IMR-90 (cell line): Measurements from ENCODE around the gene DGKD. TPM values are rescaled to one million over a fixed set of nuclear protein-coding genes. Genes with fewer than 3 reads are reported as not detected.

Source experiments
- ATAC-seq: fragments of 200-7000 bp; cut with Tn5 transposase; 2 replicates; pipeline ENCODE4 v1.9.1; 2020; ENCODE audit warnings: low read depth, mild to moderate bottlenecking, moderate library complexity
- BruUV-seq: library from RNA; stranded (reverse); fragments of 400-500 nt; replicated peaks from 2 replicates; lab custom pipeline; 2021; lab: Mats Ljungman, UMichigan
- CTCF ChIA-PET: fragments of 300-600 bp; formaldehyde crosslinking; extraction: SDS; loops from one replicate; lab custom pipeline; 2021; ENCODE audit warnings: antibody characterized with exemption; lab: Yijun Ruan, JAX
- POLR2A ChIA-PET: fragments of 300-600 bp; sonication (Branson Sonifier 250); formaldehyde crosslinking; loops from one replicate; lab custom pipeline; 2022; ENCODE audit warnings: antibody characterized with exemption; ENCODE audit not compliant: unreplicated experiment; lab: Charles Lee
- DNase-seq: peaks from one replicate; pipeline ENCODE4 v3.0.0; 2013
- H2AFZ ChIP-seq: replicated peaks from 2 replicates; pipeline ENCODE3; 2013; ENCODE audit warnings: low read length, mild to moderate bottlenecking; ENCODE audit not compliant: poor library complexity
- H2AK5ac ChIP-seq: 2 replicates; pipeline ENCODE4 v1.6.1; 2013; ENCODE audit warnings: low read depth, low read length, inconsistent platforms
- H2AK9ac ChIP-seq: replicated peaks from 2 replicates; pipeline ENCODE3; 2013; ENCODE audit warnings: mild to moderate bottlenecking, low read depth, low read length, moderate library complexity; ENCODE audit not compliant: poor library complexity
- H2BK120ac ChIP-seq: 2 replicates; pipeline ENCODE4 v1.6.1; 2013; ENCODE audit warnings: low read depth, low read length, inconsistent platforms
- H2BK15ac ChIP-seq: 3 replicates; pipeline ENCODE4 v1.6.1; 2013; ENCODE audit warnings: low read depth, low read length, inconsistent platforms
- H2BK20ac ChIP-seq: 2 replicates; pipeline ENCODE4 v1.6.1; 2013; ENCODE audit warnings: low read depth, mild to moderate bottlenecking, inconsistent platforms, low read length, moderate library complexity
- H2BK5ac ChIP-seq: 2 replicates; pipeline ENCODE4 v1.6.1; 2013; ENCODE audit warnings: mild to moderate bottlenecking, low read depth, low read length, inconsistent platforms; ENCODE audit not compliant: poor library complexity, severe bottlenecking
- H3K14ac ChIP-seq: replicated peaks from 2 replicates; pipeline ENCODE4 v1.6.1; 2013; ENCODE audit warnings: low read depth, low read length, inconsistent platforms
- H3K18ac ChIP-seq: 2 replicates; pipeline ENCODE4 v1.6.1; 2013; ENCODE audit warnings: low read depth, low read length, control low read depth
- H3K23ac ChIP-seq: 2 replicates; pipeline ENCODE4 v1.6.1; 2013; ENCODE audit warnings: low read depth, low read length, inconsistent platforms
- H3K27ac ChIP-seq: 2 replicates; pipeline ENCODE4 v1.5.1; 2013; ENCODE audit warnings: mild to moderate bottlenecking, control low read depth, low read length; ENCODE audit not compliant: insufficient read depth
- H3K27me3 ChIP-seq: 2 replicates; pipeline ENCODE4 v1.6.1; 2013; ENCODE audit warnings: low read length; ENCODE audit not compliant: control insufficient read depth, insufficient read depth
- H3K36me3 ChIP-seq: 2 replicates; pipeline ENCODE4 v1.6.1; 2013; ENCODE audit warnings: low read length, mixed read lengths; ENCODE audit not compliant: control insufficient read depth, insufficient read depth
- H3K4ac ChIP-seq: 2 replicates; pipeline ENCODE4 v1.6.1; 2013; ENCODE audit warnings: low read depth, low read length, inconsistent platforms
- H3K4me1 ChIP-seq: 2 replicates; pipeline ENCODE4 v1.6.1; 2013; ENCODE audit warnings: low read length, mixed read lengths; ENCODE audit not compliant: control insufficient read depth, insufficient read depth
- H3K4me2 ChIP-seq: 2 replicates; pipeline ENCODE4 v1.6.1; 2013; ENCODE audit warnings: low read depth, mild to moderate bottlenecking, control low read depth, low read length, moderate library complexity
- H3K4me3 ChIP-seq: 2 replicates; pipeline ENCODE4 v1.5.1; 2013; ENCODE audit warnings: low read depth, mild to moderate bottlenecking, control low read depth, low read length, moderate library complexity; ENCODE audit not compliant: insufficient read depth
- H3K56ac ChIP-seq: 2 replicates; pipeline ENCODE4 v1.6.1; 2013; ENCODE audit warnings: low read length, inconsistent platforms; ENCODE audit not compliant: insufficient read depth; ENCODE audit errors: extremely low read depth
- H3K79me1 ChIP-seq, 2 experiments: 2 replicates each; pipeline ENCODE4 v1.6.1; 2013; ENCODE audit warnings: low read length in 2 of 2, inconsistent platforms in 1 of 2, low read depth in 1 of 2
- H3K9ac ChIP-seq: 2 replicates; pipeline ENCODE4 v1.6.1; 2013; ENCODE audit warnings: low read depth, low read length, control low read depth
- H3K9me1 ChIP-seq: 2 replicates; pipeline ENCODE4 v1.6.1; 2013; ENCODE audit warnings: low read length, inconsistent platforms; ENCODE audit not compliant: insufficient read depth
- H3K9me3 ChIP-seq: 2 replicates; pipeline ENCODE4 v1.6.1; 2013; ENCODE audit warnings: low read length; ENCODE audit not compliant: control insufficient read depth, insufficient read depth
- H4K20me1 ChIP-seq: 2 replicates; pipeline ENCODE4 v1.6.1; 2013; ENCODE audit warnings: low read length, inconsistent platforms; ENCODE audit not compliant: insufficient read depth
- H4K5ac ChIP-seq: 2 replicates; pipeline ENCODE4 v1.6.1; 2013; ENCODE audit warnings: mild to moderate bottlenecking, low read depth, low read length, control low read depth
- H4K8ac ChIP-seq, 2 experiments: 2 replicates each; pipeline ENCODE4 v1.6.1; 2013; ENCODE audit warnings: low read depth in 2 of 2, low read length in 2 of 2, control low read depth in 1 of 2, inconsistent platforms in 1 of 2
- H4K91ac ChIP-seq: 2 replicates; pipeline ENCODE4 v1.6.1; 2013; ENCODE audit warnings: low read depth, low read length, inconsistent platforms; ENCODE audit not compliant: insufficient read depth
- BHLHE40 ChIP-seq: fragments of 150-350 bp; IDR thresholded peaks from 2 replicates; pipeline ENCODE4 v1.6.1; 2016; ENCODE audit warnings: mild to moderate bottlenecking, low read depth, low read length
- CEBPB ChIP-seq: IDR thresholded peaks from 2 replicates; pipeline ENCODE4 v1.6.1; 2012; ENCODE audit warnings: low read depth, low read length, improper control_type of control experiment
- CHD1 ChIP-seq: IDR thresholded peaks from 2 replicates; pipeline ENCODE4 v1.6.1; 2012; ENCODE audit warnings: low read depth, low read length, improper control_type of control experiment
- MAFK ChIP-seq: IDR thresholded peaks from 2 replicates; pipeline ENCODE4 v1.6.1; 2012; ENCODE audit warnings: low read depth, low read length, improper control_type of control experiment
- RAD21 ChIP-seq: IDR thresholded peaks from 2 replicates; pipeline ENCODE4 v1.6.1; 2012; ENCODE audit warnings: low read length, improper control_type of control experiment
- WGBS, 2 experiments: methylation state at CpG; one replicate each; pipeline versions ENCODE4 v1.1.5 to v1.1.7; 2013; ENCODE audit warnings: missing lambda C conversion rate in 2 of 2; ENCODE audit not compliant: insufficient read length in 1 of 2; ENCODE audit errors: extremely low coverage in 2 of 2; 5-methylcytosine and 5-hydroxymethylcytosine counted together
- dilution Hi-C: fragments of 300-500 bp; cut with HindIII; formaldehyde crosslinking; loops from one replicate; pipeline ENCODE4 v1.14.3; 2018; ENCODE audit warnings: low sequenced_read_pairs; ENCODE audit not compliant: unreplicated experiment
- in situ Hi-C: fragments of 300-500 bp; cut with MboI; formaldehyde crosslinking; loops from 3 replicates; pipeline ENCODE4 v1.14.3; 2019; ENCODE audit warnings: low sequenced_read_pairs, inconsistent platforms, mixed read lengths
- intact Hi-C: fragments of 100-400 bp; cut with micrococcal nuclease; formaldehyde crosslinking; loops from 2 replicates; pipeline ENCODE4 v1.10.0; 2022
- polyA plus RNA-seq, 3 experiments: library from polyadenylated mRNA; depleted of rRNA; stranded (reverse); fragments of >200 nt; gene quantifications; 2 replicates each; pipeline ENCODE4 v1.2.3, GENCODE V29; 2012; ENCODE audit warnings: low replicate concordance in 1 of 3
- total RNA-seq: library from RNA; depleted of rRNA; stranded (reverse); fragments of >200 nt; gene quantifications from 2 replicates; pipeline ENCODE4 v1.2.3, GENCODE V29; 2012
- TF ChIP-seq, protein P1 (sequence below): conservative IDR thresholded peaks from 2 replicates; pipeline ENCODE4 v1.5.1; 2012; ENCODE audit warnings: mild to moderate bottlenecking, low read depth, low read length, improper control_type of control experiment
- TF ChIP-seq, protein P2 (sequence below): fragments of 150-350 bp; IDR thresholded peaks from 2 replicates; pipeline ENCODE4 v1.6.1; 2017; ENCODE audit warnings: mild to moderate bottlenecking, antibody characterized with exemption, low read length, low read depth

The DGKD gene
- total and polyA plus RNA-seq, 2 of the 4 experiments (the other 2 are of a cell fraction) = 6.5 to 10.1 TPM

GRCh38 chr2:233385489-233386044 lies 31.3 kb downstream of the DGKD start:
- no peak overlapping the region for H2AK5ac ChIP-seq
- dilution Hi-C loops (no loop called here), in situ Hi-C loops (no loop called here), intact Hi-C loops (loop anchor here (2.0 kb wide), 1 partner anchor 31 kb away; the partner anchor contains the start of gene DGKD)
- no TSS peak for BruUV-seq
- H3K9me1 ChIP-seq = peaks cover 11% of the 10 kb centered on the region
- TF ChIP-seq, protein P1, sequence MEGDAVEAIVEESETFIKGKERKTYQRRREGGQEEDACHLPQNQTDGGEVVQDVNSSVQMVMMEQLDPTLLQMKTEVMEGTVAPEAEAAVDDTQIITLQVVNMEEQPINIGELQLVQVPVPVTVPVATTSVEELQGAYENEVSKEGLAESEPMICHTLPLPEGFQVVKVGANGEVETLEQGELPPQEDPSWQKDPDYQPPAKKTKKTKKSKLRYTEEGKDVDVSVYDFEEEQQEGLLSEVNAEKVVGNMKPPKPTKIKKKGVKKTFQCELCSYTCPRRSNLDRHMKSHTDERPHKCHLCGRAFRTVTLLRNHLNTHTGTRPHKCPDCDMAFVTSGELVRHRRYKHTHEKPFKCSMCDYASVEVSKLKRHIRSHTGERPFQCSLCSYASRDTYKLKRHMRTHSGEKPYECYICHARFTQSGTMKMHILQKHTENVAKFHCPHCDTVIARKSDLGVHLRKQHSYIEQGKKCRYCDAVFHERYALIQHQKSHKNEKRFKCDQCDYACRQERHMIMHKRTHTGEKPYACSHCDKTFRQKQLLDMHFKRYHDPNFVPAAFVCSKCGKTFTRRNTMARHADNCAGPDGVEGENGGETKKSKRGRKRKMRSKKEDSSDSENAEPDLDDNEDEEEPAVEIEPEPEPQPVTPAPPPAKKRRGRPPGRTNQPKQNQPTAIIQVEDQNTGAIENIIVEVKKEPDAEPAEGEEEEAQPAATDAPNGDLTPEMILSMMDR = no peak
- TF ChIP-seq RAD21 (no peak), BHLHE40 (no peak), CHD1 (no peak), MAFK (no peak), CEBPB (no peak)
- TF ChIP-seq, protein P2, sequence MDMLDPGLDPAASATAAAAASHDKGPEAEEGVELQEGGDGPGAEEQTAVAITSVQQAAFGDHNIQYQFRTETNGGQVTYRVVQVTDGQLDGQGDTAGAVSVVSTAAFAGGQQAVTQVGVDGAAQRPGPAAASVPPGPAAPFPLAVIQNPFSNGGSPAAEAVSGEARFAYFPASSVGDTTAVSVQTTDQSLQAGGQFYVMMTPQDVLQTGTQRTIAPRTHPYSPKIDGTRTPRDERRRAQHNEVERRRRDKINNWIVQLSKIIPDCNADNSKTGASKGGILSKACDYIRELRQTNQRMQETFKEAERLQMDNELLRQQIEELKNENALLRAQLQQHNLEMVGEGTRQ = no peak
- no peaks in the 10 kb centered on the region for H3K9me3 ChIP-seq
- 0 out of 2 replicates have a peak, but pooled peaks cover 2% of the 10 kb centered on the region for H3K36me3 ChIP-seq
- no peak overlapping the region for H3K23ac ChIP-seq
- no peak overlapping the region for H3K18ac ChIP-seq
- H3K27ac ChIP-seq = no peak overlapping the region
- H3K56ac ChIP-seq = no peak overlapping the region
- ATAC-seq (no peak), DNase-seq (no peak)
- H3K27me3 ChIP-seq = no peaks in the 10 kb centered on the region
- no peak overlapping the region for H3K4ac ChIP-seq
- H4K8ac ChIP-seq = no peak overlapping the region
- ChIA-PET POLR2A (interaction anchor here (0.5 kb wide), 1 partner anchor 172 kb away, joined by 6 read pairs; no protein-coding TSS in a partner anchor), CTCF (no interaction called here)
- H3K9ac ChIP-seq = no peak overlapping the region
- no peak overlapping the region for H4K91ac ChIP-seq
- no peak overlapping the region for H4K5ac ChIP-seq
- H3K14ac ChIP-seq = no peak overlapping the region
- WGBS, 2 experiments = 93% methylated on average over 5 of the region's 14 CpGs; no CpG with 5 or more reads in 1 of the 2 experiments
- H2BK5ac ChIP-seq = no peak overlapping the region
- no peak overlapping the region for H3K4me3 ChIP-seq
- H3K4me1 ChIP-seq = peaks cover 24% of the 10 kb centered on the region
- peaks cover 9% of the 10 kb centered on the region for H4K20me1 ChIP-seq
- H3K4me2 ChIP-seq = no peak overlapping the region
- no peak overlapping the region for H2BK20ac ChIP-seq
- H2BK120ac ChIP-seq = no peak overlapping the region
- no peak overlapping the region for H2AK9ac ChIP-seq
- H3K79me1 ChIP-seq = peaks cover 22 to 54% of the 10 kb centered on the region in 2 experiments
- H2AFZ ChIP-seq = no peak overlapping the region
- no peak overlapping the region for H2BK15ac ChIP-seq
